ENCODE measurements around the gene MOB1B. TPM values are rescaled to one million over a fixed set of nuclear protein-coding genes. Genes with fewer than 3 reads are reported as not detected.

The MOB1B gene
- total RNA-seq, 1 experiment from 2014 or later: 21.0 TPM

- Histone ChIP-seq H3K27ac (ENCODE audit: low read depth, low read length, poor library complexity, severe bottlenecking) (no peak overlapping the region), H3K27me3 (replicated peaks; ENCODE audit: insufficient read depth, low read depth, low read length, poor library complexity) (no peaks in the 10 kb centered on the region), H3K4me1 (ENCODE audit: insufficient read depth, low read length, poor library complexity, severe bottlenecking) (no peaks in the 10 kb centered on the region), H3K4me3 (ENCODE audit: low read depth, low read length, poor library complexity, severe bottlenecking) (no peak overlapping the region), H3K9me3 (ENCODE audit: low read depth, low read length, poor library complexity, severe bottlenecking) (no peaks in the 10 kb centered on the region), H3K36me3 (ENCODE audit: insufficient read depth, low read length, poor library complexity, severe bottlenecking) (no peaks in the 10 kb centered on the region)
- intact Hi-C loops (cut with micrococcal nuclease; ENCODE audit: unreplicated experiment): no loop called here
- ChIA-PET POLR2A (ENCODE audit: low non-redundant PET) (no interaction called here), CTCF (interaction anchor here (0.7 kb wide), 1 partner anchor 23 kb away, joined by 9 read pairs; no protein-coding TSS in a partner anchor)
- BruUV-seq (replicated peaks): no TSS peak
- DNase-seq (ENCODE audit: low spot score): no peak
- TF ChIP-seq CTCF (conservative IDR thresholded peaks at IDR 0.05; ENCODE audit: low read depth, low read length): no peak
- no peak for TF ChIP-seq EZH2 (IDR thresholded peaks at IDR 0.05; ENCODE audit: borderline replicate concordance, low read depth, low read length, poor library complexity, severe bottlenecking)
Observed at GRCh38 chr4:70945452-70946055, 43.4 kb downstream of the MOB1B start.

DNA sequence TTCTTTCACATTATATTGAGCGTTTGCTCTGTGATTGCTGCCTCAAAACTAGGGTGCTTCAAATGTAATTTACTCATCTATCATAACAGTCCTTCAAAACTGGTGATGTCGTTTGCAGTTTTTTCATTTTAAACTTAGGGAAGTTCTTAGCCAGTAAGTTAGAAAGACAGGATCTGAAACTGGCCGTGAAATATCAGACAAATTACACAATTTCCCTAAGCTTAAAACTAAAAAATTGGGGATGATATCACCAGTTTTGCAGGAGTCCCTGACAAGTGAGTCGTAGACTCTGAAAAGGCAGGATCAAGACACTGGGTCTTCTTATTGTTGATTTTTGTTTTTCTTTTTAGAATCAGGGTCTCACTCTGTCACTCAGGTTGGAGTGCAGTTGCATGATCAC lies 44.8 kb downstream of the MOB1B start:
- Histone ChIP-seq H3K9me3 (ENCODE audit: low read depth, low read length, poor library complexity, severe bottlenecking) (no peaks in the 10 kb centered on the region), H3K27ac (ENCODE audit: low read depth, low read length, poor library complexity, severe bottlenecking) (no peak overlapping the region), H3K27me3 (replicated peaks; ENCODE audit: insufficient read depth, low read depth, low read length, poor library complexity) (no peaks in the 10 kb centered on the region), H3K36me3 (ENCODE audit: insufficient read depth, low read length, poor library complexity, severe bottlenecking) (no peaks in the 10 kb centered on the region), H3K4me3 (ENCODE audit: low read depth, low read length, poor library complexity, severe bottlenecking) (no peak overlapping the region), H3K4me1 (ENCODE audit: insufficient read depth, low read length, poor library complexity, severe bottlenecking) (no peaks in the 10 kb centered on the region)
- POLR2A ChIA-PET (ENCODE audit: low non-redundant PET): no interaction called here
- no peak for DNase-seq (ENCODE audit: low spot score)
- BruUV-seq (replicated peaks): no TSS peak
- intact Hi-C loops (cut with micrococcal nuclease; ENCODE audit: unreplicated experiment): no loop called here
- CTCF ChIA-PET: no interaction called here
- TF ChIP-seq CTCF (conservative IDR thresholded peaks at IDR 0.05; ENCODE audit: low read depth, low read length) (no peak), EZH2 (IDR thresholded peaks at IDR 0.05; ENCODE audit: borderline replicate concordance, low read depth, low read length, poor library complexity, severe bottlenecking) (no peak)

DNA sequence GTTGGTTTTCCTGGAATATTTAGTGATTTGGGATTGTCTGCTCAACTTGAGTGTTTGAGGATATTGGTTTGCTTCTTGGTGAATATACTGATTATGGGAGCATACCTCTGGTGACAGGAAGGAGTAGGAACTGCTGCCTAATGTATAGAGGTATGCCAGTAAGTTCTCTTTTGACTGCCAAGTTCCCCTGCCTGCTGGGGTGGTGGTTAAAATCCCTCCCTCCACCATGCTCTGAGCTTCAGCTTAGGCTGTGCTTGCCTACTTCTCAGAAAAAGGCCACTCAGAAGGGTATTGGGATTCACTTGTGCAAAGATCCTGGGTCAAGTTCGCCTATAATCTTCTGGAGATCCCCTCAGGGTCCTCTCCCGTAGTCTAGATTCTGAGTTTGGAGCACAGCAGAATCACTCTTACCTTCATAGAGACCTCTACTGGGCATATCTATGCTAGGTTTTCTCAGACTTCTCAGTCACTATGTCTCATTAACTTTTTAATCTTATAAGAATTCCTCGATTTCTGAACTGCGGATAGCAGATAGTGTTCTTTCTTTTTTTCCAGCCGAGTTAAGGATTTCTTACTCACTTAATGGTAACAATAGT lies 46.6 kb downstream of the MOB1B start:
- intact Hi-C loops (cut with micrococcal nuclease; ENCODE audit: unreplicated experiment): no loop called here
- CTCF ChIA-PET: no interaction called here
- H3K27ac ChIP-seq (ENCODE audit: low read depth, low read length, poor library complexity, severe bottlenecking): no peak overlapping the region
- no peak for DNase-seq (ENCODE audit: low spot score)
- H3K27me3 ChIP-seq (replicated peaks; ENCODE audit: insufficient read depth, low read depth, low read length, poor library complexity): no peaks in the 10 kb centered on the region
- no peaks in the 10 kb centered on the region for H3K4me1 ChIP-seq (ENCODE audit: insufficient read depth, low read length, poor library complexity, severe bottlenecking)
- no peak overlapping the region for H3K4me3 ChIP-seq (ENCODE audit: low read depth, low read length, poor library complexity, severe bottlenecking)
- H3K9me3 ChIP-seq (ENCODE audit: low read depth, low read length, poor library complexity, severe bottlenecking): no peaks in the 10 kb centered on the region
- H3K36me3 ChIP-seq (ENCODE audit: insufficient read depth, low read length, poor library complexity, severe bottlenecking): no peaks in the 10 kb centered on the region
- BruUV-seq (replicated peaks): no TSS peak
- no peak for TF ChIP-seq EZH2 (IDR thresholded peaks at IDR 0.05; ENCODE audit: borderline replicate concordance, low read depth, low read length, poor library complexity, severe bottlenecking)
- TF ChIP-seq CTCF (conservative IDR thresholded peaks at IDR 0.05; ENCODE audit: low read depth, low read length): 0 out of 2 replicates have a peak, but pooled peaks have one; percentile 19
- POLR2A ChIA-PET (ENCODE audit: low non-redundant PET): no interaction called here
